ENCODE data around the gene POLN.

POLN gene

GRCh38 chr4:2066571-2067445 lies 175.1 kb downstream of the POLN start:
- ATAC-seq, result no peak
- no peak for TF ChIP-seq ZNF70 (CRISPR knock-in tag; IDR thresholded peaks at IDR 0.05)
- TF ChIP-seq CSDC2 (CRISPR knock-in tag; IDR thresholded peaks at IDR 0.05), result no peak
- TF ChIP-seq ARNTL (CRISPR knock-in tag; IDR thresholded peaks at IDR 0.05; ENCODE audit: borderline replicate concordance, low read depth), result no peak
- no peak for TF ChIP-seq PPARA (CRISPR knock-in tag; IDR thresholded peaks at IDR 0.05; ENCODE audit: borderline replicate concordance)
- no peak for TF ChIP-seq ZNF565 (CRISPR knock-in tag; conservative IDR thresholded peaks at IDR 0.05; ENCODE audit: low read depth)
- no peak for TF ChIP-seq ZFP3 (CRISPR knock-in tag; IDR thresholded peaks at IDR 0.05)
- no peak for TF ChIP-seq ZNF8 (CRISPR knock-in tag; IDR thresholded peaks at IDR 0.05)
- TF ChIP-seq RARB (CRISPR knock-in tag; IDR thresholded peaks at IDR 0.05), result no peak
- TF ChIP-seq ZFP30 (CRISPR knock-in tag; IDR thresholded peaks at IDR 0.05), result no peak

- TF ChIP-seq ZNF70 (CRISPR knock-in tag; IDR thresholded peaks at IDR 0.05) (no peak), CREB5 (CRISPR knock-in tag; IDR thresholded peaks at IDR 0.05; ENCODE audit: low read depth) (no peak)
- ATAC-seq, result no peak
Measured at GRCh38 chr4:2066011-2066551, 175.8 kb downstream of the POLN start.

- no peak for ATAC-seq
- TF ChIP-seq TSHZ2 (CRISPR knock-in tag; IDR thresholded peaks at IDR 0.05) (no peak), TCF4 (CRISPR knock-in tag; IDR thresholded peaks at IDR 0.05; ENCODE audit: borderline replicate concordance) (no peak), BACH2 (CRISPR knock-in tag; IDR thresholded peaks at IDR 0.05; ENCODE audit: borderline replicate concordance) (no peak), ZC3H10 (CRISPR knock-in tag; IDR thresholded peaks at IDR 0.05) (no peak), ZNF8 (CRISPR knock-in tag; IDR thresholded peaks at IDR 0.05) (no peak), CSDC2 (CRISPR knock-in tag; IDR thresholded peaks at IDR 0.05) (no peak), ZFP3 (CRISPR knock-in tag; IDR thresholded peaks at IDR 0.05) (no peak), ZNF70 (CRISPR knock-in tag; IDR thresholded peaks at IDR 0.05) (no peak), TOX (CRISPR knock-in tag; IDR thresholded peaks at IDR 0.05; ENCODE audit: borderline replicate concordance) (no peak), ISL1 (CRISPR knock-in tag; IDR thresholded peaks at IDR 0.05) (no peak), SNAI2 (CRISPR knock-in tag; IDR thresholded peaks at IDR 0.05) (no peak), ZFP30 (CRISPR knock-in tag; IDR thresholded peaks at IDR 0.05) (no peak), RARB (CRISPR knock-in tag; IDR thresholded peaks at IDR 0.05) (no peak), OSR1 (CRISPR knock-in tag; IDR thresholded peaks at IDR 0.05) (no peak), ESRRG (CRISPR knock-in tag; IDR thresholded peaks at IDR 0.05) (no peak), ARNTL (CRISPR knock-in tag; IDR thresholded peaks at IDR 0.05; ENCODE audit: borderline replicate concordance, low read depth) (no peak), PATZ1 (CRISPR knock-in tag; IDR thresholded peaks at IDR 0.05; ENCODE audit: borderline replicate concordance) (no peak)
Measured at GRCh38 chr4:2065106-2065930, 176.6 kb downstream of the POLN start.

Data from SK-N-SH treated with all-trans-retinoic acid at 6 μM for 48 hours (cell line).